SK-N-SH treated with all-trans-retinoic acid at 6 μM for 48 hours (cell line): ENCODE data around the gene RAP2B.

Source experiments
- ATAC-seq: fragments of 200-7000 bp; cut with Tn5 transposase; 3 replicates; pipeline ENCODE4 v1.9.1; 2020; ENCODE audit warnings: mild to moderate bottlenecking, moderate library complexity
- ARNTL ChIP-seq: fragments of 450-650 bp; formaldehyde crosslinking; IDR thresholded peaks from 2 replicates; pipeline ENCODE4 v1.5.0; 2020; ENCODE audit warnings: low read depth, mild to moderate bottlenecking, moderate library complexity, borderline replicate concordance
- BACH2 ChIP-seq: fragments of 250-450 bp; sonication (Bioruptor Pico); IDR thresholded peaks from 2 replicates; pipeline ENCODE4 v1.9.0; 2021; ENCODE audit warnings: mild to moderate bottlenecking, borderline replicate concordance
- CSDC2 ChIP-seq: fragments of 250-450 bp; sonication (Bioruptor Pico); IDR thresholded peaks from 2 replicates; pipeline ENCODE4 v1.5.0; 2020; ENCODE audit warnings: mild to moderate bottlenecking, moderate library complexity
- ESRRG ChIP-seq: fragments of 250-450 bp; sonication (Bioruptor Pico); IDR thresholded peaks from 2 replicates; pipeline ENCODE4 v1.6.1; 2021; ENCODE audit warnings: mild to moderate bottlenecking
- GLIS3 ChIP-seq: fragments of 250-450 bp; sonication (Bioruptor Pico); IDR thresholded peaks from 2 replicates; pipeline ENCODE4 v1.5.0; 2020; ENCODE audit warnings: mild to moderate bottlenecking, moderate library complexity
- ISL1 ChIP-seq: fragments of 250-450 bp; sonication (Bioruptor Pico); IDR thresholded peaks from 2 replicates; pipeline ENCODE4 v2.1.2; 2022; ENCODE audit warnings: mild to moderate bottlenecking, moderate library complexity
- OSR1 ChIP-seq: fragments of 250-450 bp; sonication (Bioruptor Pico); IDR thresholded peaks from 2 replicates; pipeline ENCODE4 v1.8.0; 2022; ENCODE audit warnings: moderate library complexity, mild to moderate bottlenecking, inconsistent platforms
- PPARA ChIP-seq: fragments of 250-450 bp; sonication (Bioruptor Pico); IDR thresholded peaks from 2 replicates; pipeline ENCODE4 v1.5.0; 2020; ENCODE audit warnings: mild to moderate bottlenecking, borderline replicate concordance
- RARB ChIP-seq: fragments of 250-450 bp; sonication (Bioruptor Pico); IDR thresholded peaks from 2 replicates; pipeline ENCODE4 v1.8.0; 2021; ENCODE audit warnings: mild to moderate bottlenecking, moderate library complexity
- SNAI2 ChIP-seq: fragments of 250-450 bp; sonication (Bioruptor Pico); IDR thresholded peaks from 2 replicates; pipeline ENCODE4 v1.5.0; 2020; ENCODE audit warnings: mild to moderate bottlenecking, moderate library complexity
- TCF4 ChIP-seq: fragments of 250-450 bp; sonication (Bioruptor Pico); IDR thresholded peaks from 2 replicates; pipeline ENCODE4 v1.8.0; 2021; ENCODE audit warnings: mild to moderate bottlenecking, moderate library complexity, borderline replicate concordance
- ZC3H10 ChIP-seq: fragments of 250-450 bp; sonication (Bioruptor Pico); IDR thresholded peaks from 2 replicates; pipeline ENCODE4 v1.5.1; 2021; ENCODE audit warnings: mild to moderate bottlenecking, moderate library complexity
- ZFP3 ChIP-seq: fragments of 250-450 bp; sonication (Bioruptor Pico); IDR thresholded peaks from 2 replicates; pipeline ENCODE4 v1.5.0; 2020; ENCODE audit warnings: mild to moderate bottlenecking, moderate library complexity
- ZFP30 ChIP-seq: fragments of 450-650 bp; formaldehyde crosslinking; IDR thresholded peaks from 2 replicates; pipeline ENCODE4 v1.5.0; 2022; ENCODE audit warnings: mild to moderate bottlenecking, moderate library complexity
- ZNF565 ChIP-seq: fragments of 450-650 bp; formaldehyde crosslinking; conservative IDR thresholded peaks from 2 replicates; pipeline ENCODE4 v1.5.0; 2020; ENCODE audit warnings: low read depth, mild to moderate bottlenecking, moderate library complexity
- ZNF70 ChIP-seq: fragments of 450-650 bp; formaldehyde crosslinking; IDR thresholded peaks from 2 replicates; pipeline ENCODE4 v1.5.0; 2020; ENCODE audit warnings: mild to moderate bottlenecking, moderate library complexity
- TF ChIP-seq, protein P1 (sequence below): fragments of 250-450 bp; sonication (Bioruptor Pico); IDR thresholded peaks from 2 replicates; pipeline ENCODE4 v1.8.0; 2021; ENCODE audit warnings: low read depth, mild to moderate bottlenecking, moderate library complexity, borderline replicate concordance
- TF ChIP-seq, protein P2 (sequence below): fragments of 250-450 bp; sonication (Bioruptor Pico); IDR thresholded peaks from 2 replicates; pipeline ENCODE4 v1.5.1; 2020; ENCODE audit warnings: low read depth, mild to moderate bottlenecking, moderate library complexity
- TF ChIP-seq, protein P3 (sequence below): fragments of 250-450 bp; sonication (Bioruptor Pico); IDR thresholded peaks from 2 replicates; pipeline ENCODE4 v1.8.0; 2020; ENCODE audit warnings: mild to moderate bottlenecking, moderate library complexity, borderline replicate concordance
- TF ChIP-seq, protein P4 (sequence below): fragments of 250-450 bp; sonication (Bioruptor Pico); IDR thresholded peaks from 2 replicates; pipeline ENCODE4 v1.5.1; 2021; ENCODE audit warnings: mild to moderate bottlenecking, moderate library complexity

Gene RAP2B

DNA sequence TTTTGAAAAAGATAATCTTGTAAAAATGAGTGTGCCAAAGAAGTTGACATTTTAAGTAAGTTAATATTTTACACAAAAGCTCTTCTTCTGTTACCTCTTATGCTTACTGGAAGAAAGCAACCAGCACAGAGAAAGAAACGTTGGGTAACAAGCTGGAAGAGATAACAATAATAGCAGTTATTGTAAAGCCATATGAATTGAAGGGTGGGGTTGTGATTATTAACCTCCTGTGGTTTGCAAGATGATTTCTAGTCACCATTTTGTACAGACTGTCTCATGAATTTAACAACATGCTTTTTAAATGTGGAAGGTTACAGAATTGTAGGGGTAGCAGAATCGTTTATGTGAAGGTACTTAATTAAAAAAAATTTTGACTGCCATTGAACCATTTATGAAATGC lies 9.2 kb downstream of the RAP2B start:
- TF ChIP-seq, protein P1, sequence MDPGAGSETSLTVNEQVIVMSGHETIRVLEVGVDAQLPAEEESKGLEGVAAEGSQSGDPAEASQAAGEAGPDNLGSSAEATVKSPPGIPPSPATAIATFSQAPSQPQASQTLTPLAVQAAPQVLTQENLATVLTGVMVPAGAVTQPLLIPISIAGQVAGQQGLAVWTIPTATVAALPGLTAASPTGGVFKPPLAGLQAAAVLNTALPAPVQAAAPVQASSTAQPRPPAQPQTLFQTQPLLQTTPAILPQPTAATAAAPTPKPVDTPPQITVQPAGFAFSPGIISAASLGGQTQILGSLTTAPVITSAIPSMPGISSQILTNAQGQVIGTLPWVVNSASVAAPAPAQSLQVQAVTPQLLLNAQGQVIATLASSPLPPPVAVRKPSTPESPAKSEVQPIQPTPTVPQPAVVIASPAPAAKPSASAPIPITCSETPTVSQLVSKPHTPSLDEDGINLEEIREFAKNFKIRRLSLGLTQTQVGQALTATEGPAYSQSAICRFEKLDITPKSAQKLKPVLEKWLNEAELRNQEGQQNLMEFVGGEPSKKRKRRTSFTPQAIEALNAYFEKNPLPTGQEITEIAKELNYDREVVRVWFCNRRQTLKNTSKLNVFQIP (CRISPR knock-in tag) = no peak
- no peak for TF ChIP-seq ZFP30 (CRISPR knock-in tag)
- no peak for TF ChIP-seq ARNTL
- TF ChIP-seq, protein P2, sequence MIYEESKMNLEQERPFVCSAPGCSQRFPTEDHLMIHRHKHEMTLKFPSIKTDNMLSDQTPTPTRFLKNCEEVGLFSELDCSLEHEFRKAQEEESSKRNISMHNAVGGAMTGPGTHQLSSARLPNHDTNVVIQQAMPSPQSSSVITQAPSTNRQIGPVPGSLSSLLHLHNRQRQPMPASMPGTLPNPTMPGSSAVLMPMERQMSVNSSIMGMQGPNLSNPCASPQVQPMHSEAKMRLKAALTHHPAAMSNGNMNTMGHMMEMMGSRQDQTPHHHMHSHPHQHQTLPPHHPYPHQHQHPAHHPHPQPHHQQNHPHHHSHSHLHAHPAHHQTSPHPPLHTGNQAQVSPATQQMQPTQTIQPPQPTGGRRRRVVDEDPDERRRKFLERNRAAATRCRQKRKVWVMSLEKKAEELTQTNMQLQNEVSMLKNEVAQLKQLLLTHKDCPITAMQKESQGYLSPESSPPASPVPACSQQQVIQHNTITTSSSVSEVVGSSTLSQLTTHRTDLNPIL (CRISPR knock-in tag) = no peak
- no peak for TF ChIP-seq OSR1
- TF ChIP-seq ZC3H10 = no peak
- no peak for TF ChIP-seq SNAI2
- TF ChIP-seq RARB (CRISPR knock-in tag) = no peak
- TF ChIP-seq, protein P3, sequence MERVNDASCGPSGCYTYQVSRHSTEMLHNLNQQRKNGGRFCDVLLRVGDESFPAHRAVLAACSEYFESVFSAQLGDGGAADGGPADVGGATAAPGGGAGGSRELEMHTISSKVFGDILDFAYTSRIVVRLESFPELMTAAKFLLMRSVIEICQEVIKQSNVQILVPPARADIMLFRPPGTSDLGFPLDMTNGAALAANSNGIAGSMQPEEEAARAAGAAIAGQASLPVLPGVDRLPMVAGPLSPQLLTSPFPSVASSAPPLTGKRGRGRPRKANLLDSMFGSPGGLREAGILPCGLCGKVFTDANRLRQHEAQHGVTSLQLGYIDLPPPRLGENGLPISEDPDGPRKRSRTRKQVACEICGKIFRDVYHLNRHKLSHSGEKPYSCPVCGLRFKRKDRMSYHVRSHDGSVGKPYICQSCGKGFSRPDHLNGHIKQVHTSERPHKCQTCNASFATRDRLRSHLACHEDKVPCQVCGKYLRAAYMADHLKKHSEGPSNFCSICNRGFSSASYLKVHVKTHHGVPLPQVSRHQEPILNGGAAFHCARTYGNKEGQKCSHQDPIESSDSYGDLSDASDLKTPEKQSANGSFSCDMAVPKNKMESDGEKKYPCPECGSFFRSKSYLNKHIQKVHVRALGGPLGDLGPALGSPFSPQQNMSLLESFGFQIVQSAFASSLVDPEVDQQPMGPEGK (CRISPR knock-in tag) = no peak
- no peak for TF ChIP-seq ESRRG (CRISPR knock-in tag)
- TF ChIP-seq PPARA (CRISPR knock-in tag) = no peak
- no peak for TF ChIP-seq GLIS3
- TF ChIP-seq TCF4 (CRISPR knock-in tag) = no peak
- no peak for TF ChIP-seq CSDC2
- TF ChIP-seq, protein P4, sequence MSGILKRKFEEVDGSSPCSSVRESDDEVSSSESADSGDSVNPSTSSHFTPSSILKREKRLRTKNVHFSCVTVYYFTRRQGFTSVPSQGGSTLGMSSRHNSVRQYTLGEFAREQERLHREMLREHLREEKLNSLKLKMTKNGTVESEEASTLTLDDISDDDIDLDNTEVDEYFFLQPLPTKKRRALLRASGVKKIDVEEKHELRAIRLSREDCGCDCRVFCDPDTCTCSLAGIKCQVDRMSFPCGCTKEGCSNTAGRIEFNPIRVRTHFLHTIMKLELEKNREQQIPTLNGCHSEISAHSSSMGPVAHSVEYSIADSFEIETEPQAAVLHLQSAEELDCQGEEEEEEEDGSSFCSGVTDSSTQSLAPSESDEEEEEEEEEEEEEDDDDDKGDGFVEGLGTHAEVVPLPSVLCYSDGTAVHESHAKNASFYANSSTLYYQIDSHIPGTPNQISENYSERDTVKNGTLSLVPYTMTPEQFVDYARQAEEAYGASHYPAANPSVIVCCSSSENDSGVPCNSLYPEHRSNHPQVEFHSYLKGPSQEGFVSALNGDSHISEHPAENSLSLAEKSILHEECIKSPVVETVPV = no peak
- TF ChIP-seq ZFP3 = no peak
- no peak for TF ChIP-seq ISL1 (CRISPR knock-in tag)
- no peak for TF ChIP-seq BACH2
- TF ChIP-seq ZNF70 (CRISPR knock-in tag) = no peak

DNA sequence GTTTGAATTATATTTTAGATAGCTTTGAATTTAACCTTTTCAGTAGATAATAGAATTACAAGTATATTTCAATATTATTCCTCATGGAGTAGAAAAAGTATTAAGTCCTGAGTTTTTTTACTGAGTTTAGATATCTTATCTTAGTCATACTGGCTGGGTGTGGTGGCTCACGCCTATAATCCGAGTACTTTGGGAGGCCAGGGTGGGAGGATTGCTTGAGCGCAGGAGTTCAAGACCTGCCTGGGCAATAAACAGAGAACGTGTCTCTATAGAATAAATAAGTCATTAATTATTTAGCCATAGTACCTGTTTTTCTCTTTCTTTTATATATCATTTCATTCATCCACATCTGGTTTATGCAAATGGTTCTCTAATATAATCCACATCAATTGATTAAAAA lies 9.9 kb downstream of the RAP2B start:
- ATAC-seq = no peak
- TF ChIP-seq, protein P4 = no peak
- no peak for TF ChIP-seq OSR1
- TF ChIP-seq ZFP30 (CRISPR knock-in tag) = no peak
- no peak for TF ChIP-seq ZC3H10
- TF ChIP-seq, protein P1 (CRISPR knock-in tag) = no peak
- TF ChIP-seq ESRRG (CRISPR knock-in tag) = no peak
- no peak for TF ChIP-seq TCF4 (CRISPR knock-in tag)
- TF ChIP-seq, protein P2 (CRISPR knock-in tag) = no peak
- TF ChIP-seq ZNF565 = no peak
- TF ChIP-seq SNAI2 = no peak

More for the DNA sequence above, 9.2 kb downstream of the RAP2B start:
- ATAC-seq = no peak
